Neutrophil (primary cell): ENCODE measurements around the gene NUPR1.

Experiments used
- H3K27ac ChIP-seq: fragments of 200-600 bp; sonication (generic); 2 replicates; pipeline ENCODE4 v1.5.1; 2016; ENCODE audit warnings: mild to moderate bottlenecking, moderate library complexity
- H3K27me3 ChIP-seq: fragments of 200-600 bp; sonication (generic); 2 replicates; pipeline ENCODE4 v1.6.0; 2016; ENCODE audit warnings: mild to moderate bottlenecking
- H3K36me3 ChIP-seq: fragments of 200-600 bp; sonication (generic); 2 replicates; pipeline ENCODE4 v1.5.1; 2017
- H3K4me1 ChIP-seq, 2 experiments: fragments of 200-600 bp in 1 of 2; sonication (generic) in 1 of 2; 1 replicate in 1 of 2; 2 replicates in 1 of 2; pipeline versions ENCODE4 v1.5.1 to v1.6.1; 2013 to 2016; ENCODE audit warnings: low read depth in 1 of 2, low read length in 1 of 2, mild to moderate bottlenecking in 1 of 2, moderate library complexity in 1 of 2; ENCODE audit not compliant: control insufficient read depth in 1 of 2, insufficient read depth in 1 of 2
- H3K4me3 ChIP-seq, 2 experiments: fragments of 200-600 bp in 1 of 2; sonication (generic) in 1 of 2; 1 replicate in 1 of 2; 2 replicates in 1 of 2; pipeline ENCODE4 v1.5.1; 2013 to 2016; ENCODE audit warnings: low read depth in 1 of 2, low read length in 1 of 2, mild to moderate bottlenecking in 1 of 2, moderate library complexity in 1 of 2
- H3K9me3 ChIP-seq: fragments of 200-600 bp; sonication (generic); 2 replicates; pipeline ENCODE4 v1.5.1; 2016
- TF ChIP-seq, protein P1 (sequence below): fragments of 200-600 bp; sonication (generic); IDR thresholded peaks from 2 replicates; pipeline ENCODE4 v1.5.1; 2016; ENCODE audit warnings: antibody characterized with exemption

Gene NUPR1

DNA sequence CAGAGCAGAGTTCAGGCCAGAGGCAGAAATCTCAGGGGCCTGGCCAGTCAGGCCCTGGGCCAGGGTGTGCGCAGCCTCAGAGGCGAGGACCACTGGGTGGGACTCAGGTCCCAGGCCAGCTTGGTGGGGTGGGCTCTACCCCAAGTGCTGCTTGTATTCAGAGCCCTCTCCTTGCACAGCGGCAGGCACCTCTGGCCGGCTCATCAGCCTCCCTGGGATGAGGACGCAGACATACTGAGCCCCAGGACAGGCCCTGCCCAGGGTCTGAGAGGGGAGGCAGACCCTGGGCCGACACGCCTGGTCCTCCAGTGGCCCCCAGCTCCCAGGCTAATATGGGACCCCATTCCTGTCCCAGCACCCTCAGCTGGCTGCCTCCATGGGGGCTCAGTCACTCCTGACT, 24.5 kb downstream of the NUPR1 start:
- Histone ChIP-seq H3K27ac (no peak overlapping the region), H3K4me1 (no peaks in the 10 kb centered on the region), H3K9me3 (no peaks in the 10 kb centered on the region), H3K4me3 (no peak overlapping the region), H3K27me3 (no peaks in the 10 kb centered on the region), H3K36me3 (no peaks in the 10 kb centered on the region)
- TF ChIP-seq, protein P1, sequence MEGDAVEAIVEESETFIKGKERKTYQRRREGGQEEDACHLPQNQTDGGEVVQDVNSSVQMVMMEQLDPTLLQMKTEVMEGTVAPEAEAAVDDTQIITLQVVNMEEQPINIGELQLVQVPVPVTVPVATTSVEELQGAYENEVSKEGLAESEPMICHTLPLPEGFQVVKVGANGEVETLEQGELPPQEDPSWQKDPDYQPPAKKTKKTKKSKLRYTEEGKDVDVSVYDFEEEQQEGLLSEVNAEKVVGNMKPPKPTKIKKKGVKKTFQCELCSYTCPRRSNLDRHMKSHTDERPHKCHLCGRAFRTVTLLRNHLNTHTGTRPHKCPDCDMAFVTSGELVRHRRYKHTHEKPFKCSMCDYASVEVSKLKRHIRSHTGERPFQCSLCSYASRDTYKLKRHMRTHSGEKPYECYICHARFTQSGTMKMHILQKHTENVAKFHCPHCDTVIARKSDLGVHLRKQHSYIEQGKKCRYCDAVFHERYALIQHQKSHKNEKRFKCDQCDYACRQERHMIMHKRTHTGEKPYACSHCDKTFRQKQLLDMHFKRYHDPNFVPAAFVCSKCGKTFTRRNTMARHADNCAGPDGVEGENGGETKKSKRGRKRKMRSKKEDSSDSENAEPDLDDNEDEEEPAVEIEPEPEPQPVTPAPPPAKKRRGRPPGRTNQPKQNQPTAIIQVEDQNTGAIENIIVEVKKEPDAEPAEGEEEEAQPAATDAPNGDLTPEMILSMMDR: no peak

DNA sequence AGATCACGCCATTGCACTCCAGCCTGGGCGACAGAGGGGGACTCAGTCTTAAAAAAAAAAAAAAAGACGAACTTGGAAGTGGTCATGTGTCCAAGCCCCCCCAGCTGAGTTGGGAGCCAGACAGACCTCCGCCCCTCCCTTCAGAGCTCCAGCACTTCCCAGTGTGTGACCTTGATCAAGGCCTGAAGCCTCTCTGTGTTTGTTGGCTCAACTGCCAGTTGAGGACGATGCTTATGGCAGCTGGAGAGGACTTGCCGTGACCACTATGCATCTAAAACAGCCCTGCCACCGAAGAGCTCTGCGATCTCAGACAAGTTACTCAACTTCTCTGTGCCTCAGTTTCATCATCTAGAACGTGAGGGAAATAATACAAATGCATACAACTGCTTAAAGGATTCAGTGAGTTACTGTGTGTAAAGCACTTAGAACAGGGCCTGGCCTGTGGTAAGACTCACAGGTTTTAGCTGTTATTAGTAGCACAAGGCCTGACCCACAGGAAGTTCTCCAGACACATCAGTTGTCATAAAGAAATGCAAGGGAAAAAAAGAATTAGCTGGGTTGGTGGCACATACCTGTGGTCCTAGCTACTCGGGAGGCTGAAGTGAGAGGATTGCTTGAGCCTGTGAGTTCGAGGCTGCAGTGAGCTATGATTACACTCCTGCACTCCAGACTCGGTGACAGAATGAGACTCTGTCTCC, 25.1 kb downstream of the NUPR1 start:
- no peaks in the 10 kb centered on the region for H3K36me3 ChIP-seq
- H3K9me3 ChIP-seq: no peaks in the 10 kb centered on the region
- TF ChIP-seq, protein P1: no peak
- no peaks in the 10 kb centered on the region for H3K4me1 ChIP-seq
- H3K4me3 ChIP-seq: no peak overlapping the region
- no peaks in the 10 kb centered on the region for H3K27me3 ChIP-seq
- no peak overlapping the region for H3K27ac ChIP-seq

DNA sequence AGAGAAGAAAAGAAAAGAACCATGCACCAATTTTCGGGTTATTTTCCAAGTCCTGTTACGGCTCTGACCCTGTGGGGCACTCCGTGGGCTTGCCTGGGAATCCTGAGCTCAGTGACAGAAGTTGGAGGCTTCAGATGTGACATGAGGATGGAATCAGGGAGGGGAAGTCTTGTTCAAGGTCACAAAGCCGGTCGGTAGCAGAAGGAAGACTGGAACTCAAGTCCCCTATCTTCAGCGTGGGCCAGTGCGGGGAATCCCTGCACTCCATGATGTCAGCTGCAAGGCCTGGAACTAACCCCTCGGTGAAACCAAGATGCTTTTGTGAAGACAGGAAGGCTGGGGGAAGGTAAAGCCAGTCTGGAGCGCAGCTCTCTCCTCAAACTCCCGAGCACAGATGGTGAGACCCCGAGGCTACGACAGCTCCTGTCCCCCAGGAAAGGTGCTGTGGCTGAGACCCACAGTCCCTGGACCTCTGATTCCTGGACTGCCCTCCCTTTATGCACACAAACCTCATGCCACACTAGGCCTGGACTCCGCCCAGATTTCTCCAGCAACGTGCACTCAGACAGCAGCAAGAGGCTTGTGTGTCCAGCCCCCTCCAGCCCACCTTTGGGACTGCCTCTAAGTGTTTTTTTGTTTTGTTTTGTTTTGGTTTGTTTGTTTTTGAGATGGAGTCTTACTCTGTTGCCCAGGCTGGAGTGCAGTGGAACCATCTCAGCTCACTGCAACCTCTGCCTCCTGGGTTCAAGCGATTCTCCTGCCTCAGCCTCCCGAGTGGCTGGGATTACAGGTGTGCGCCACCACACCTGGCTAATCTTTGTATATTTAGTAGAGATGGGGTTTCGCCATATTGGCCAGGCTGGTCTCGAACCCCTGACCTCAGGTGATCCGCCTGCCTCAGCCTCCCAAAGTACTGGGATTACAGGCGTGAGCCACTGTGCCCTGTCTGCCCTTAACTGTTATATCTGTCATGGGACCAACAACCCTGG, 26.7 kb downstream of the NUPR1 start:
- Histone ChIP-seq H3K36me3 (no peaks in the 10 kb centered on the region), H3K9me3 (no peaks in the 10 kb centered on the region), H3K27ac (no peak overlapping the region), H3K4me1 (peaks cover 13 to 14% of the 10 kb centered on the region in 2 experiments), H3K27me3 (no peaks in the 10 kb centered on the region), H3K4me3 (no peak overlapping the region)
- TF ChIP-seq, protein P1: no peak

DNA sequence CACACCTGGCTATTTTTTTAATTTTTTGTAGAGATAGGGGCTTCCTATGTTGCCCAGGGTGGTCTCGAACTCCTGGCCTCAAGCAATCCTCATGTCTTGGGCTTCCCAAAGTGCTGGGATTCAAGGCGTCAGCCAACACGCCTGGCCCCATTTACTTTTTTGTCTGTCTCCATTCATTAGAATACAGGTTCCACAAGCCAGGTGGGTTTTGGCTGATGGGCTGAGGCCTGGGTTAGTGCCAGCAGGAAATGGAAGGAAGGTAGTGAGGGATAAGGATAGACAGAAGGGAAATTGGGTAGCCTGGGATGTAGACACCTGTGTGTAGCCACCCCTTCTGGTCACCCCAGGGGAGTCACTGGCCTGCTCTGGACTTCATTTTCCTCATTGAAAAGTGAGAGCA, 27.7 kb downstream of the NUPR1 start:
- no peaks in the 10 kb centered on the region for H3K36me3 ChIP-seq
- H3K4me1 ChIP-seq: peaks cover 24 to 25% of the 10 kb centered on the region in 2 experiments
- no peaks in the 10 kb centered on the region for H3K9me3 ChIP-seq
- no peak overlapping the region for H3K27ac ChIP-seq
- no peaks in the 10 kb centered on the region for H3K27me3 ChIP-seq
- no peak overlapping the region for H3K4me3 ChIP-seq
- TF ChIP-seq, protein P1: no peak

DNA sequence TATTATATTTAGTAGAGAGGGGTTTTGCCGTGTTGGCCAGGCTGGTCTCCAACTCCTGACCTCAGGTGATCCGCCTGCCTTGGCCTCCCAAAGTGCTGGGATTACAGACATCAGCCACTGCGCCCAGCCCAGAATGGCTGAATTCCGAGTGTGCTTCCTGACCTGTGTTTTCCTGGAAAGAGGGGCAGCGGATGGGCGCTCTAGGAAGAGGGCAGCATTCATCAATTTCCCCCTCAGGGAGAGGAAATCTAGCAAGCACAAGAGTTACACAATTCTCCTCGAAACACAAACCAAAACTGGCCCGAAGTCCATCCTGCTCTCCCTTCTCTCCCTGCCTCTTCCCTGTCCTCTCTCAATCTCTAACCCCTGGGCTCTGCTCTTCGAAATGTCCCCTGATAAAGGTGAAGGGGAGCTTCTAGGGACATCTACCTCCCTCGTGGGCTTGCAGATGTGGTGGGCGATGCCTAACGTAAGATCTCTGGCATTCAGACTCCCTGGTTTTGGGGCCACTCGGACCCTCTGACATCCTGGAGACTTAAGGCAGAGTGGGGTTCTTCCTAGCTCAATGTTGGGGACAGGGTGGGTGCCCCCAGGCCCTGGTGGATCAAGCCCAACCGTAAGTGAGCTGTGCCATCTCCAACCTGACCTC, 33.2 kb downstream of the NUPR1 start:
- H3K27ac ChIP-seq: peak overlapping the region; percentile 67
- peaks cover 14% of the 10 kb centered on the region for H3K36me3 ChIP-seq
- H3K27me3 ChIP-seq: no peaks in the 10 kb centered on the region
- peak overlapping the region in 1 of 2 experiments; percentile 56 for H3K4me3 ChIP-seq
- H3K4me1 ChIP-seq: peaks cover 32 to 38% of the 10 kb centered on the region in 2 experiments
- H3K9me3 ChIP-seq: no peaks in the 10 kb centered on the region
- TF ChIP-seq, protein P1: no peak
